Measurements from ENCODE around the gene NDUFAF7. TPM values are rescaled to one million over a fixed set of nuclear protein-coding genes. Genes with fewer than 3 reads are reported as not detected.
A peak's percentile ranks its signal among the peaks of the same experiment; 100 is the strongest.
"Not testable (repeated sequence)": the region's sequence is repeated elsewhere in the genome, so short reads cannot be mapped to it uniquely, and the experiment has no call there.

The NDUFAF7 gene, protein sequence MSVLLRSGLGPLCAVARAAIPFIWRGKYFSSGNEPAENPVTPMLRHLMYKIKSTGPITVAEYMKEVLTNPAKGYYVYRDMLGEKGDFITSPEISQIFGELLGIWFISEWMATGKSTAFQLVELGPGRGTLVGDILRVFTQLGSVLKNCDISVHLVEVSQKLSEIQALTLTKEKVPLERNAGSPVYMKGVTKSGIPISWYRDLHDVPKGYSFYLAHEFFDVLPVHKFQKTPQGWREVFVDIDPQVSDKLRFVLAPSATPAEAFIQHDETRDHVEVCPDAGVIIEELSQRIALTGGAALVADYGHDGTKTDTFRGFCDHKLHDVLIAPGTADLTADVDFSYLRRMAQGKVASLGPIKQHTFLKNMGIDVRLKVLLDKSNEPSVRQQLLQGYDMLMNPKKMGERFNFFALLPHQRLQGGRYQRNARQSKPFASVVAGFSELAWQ
- 10.9 TPM for polyA plus RNA-seq

DNA sequence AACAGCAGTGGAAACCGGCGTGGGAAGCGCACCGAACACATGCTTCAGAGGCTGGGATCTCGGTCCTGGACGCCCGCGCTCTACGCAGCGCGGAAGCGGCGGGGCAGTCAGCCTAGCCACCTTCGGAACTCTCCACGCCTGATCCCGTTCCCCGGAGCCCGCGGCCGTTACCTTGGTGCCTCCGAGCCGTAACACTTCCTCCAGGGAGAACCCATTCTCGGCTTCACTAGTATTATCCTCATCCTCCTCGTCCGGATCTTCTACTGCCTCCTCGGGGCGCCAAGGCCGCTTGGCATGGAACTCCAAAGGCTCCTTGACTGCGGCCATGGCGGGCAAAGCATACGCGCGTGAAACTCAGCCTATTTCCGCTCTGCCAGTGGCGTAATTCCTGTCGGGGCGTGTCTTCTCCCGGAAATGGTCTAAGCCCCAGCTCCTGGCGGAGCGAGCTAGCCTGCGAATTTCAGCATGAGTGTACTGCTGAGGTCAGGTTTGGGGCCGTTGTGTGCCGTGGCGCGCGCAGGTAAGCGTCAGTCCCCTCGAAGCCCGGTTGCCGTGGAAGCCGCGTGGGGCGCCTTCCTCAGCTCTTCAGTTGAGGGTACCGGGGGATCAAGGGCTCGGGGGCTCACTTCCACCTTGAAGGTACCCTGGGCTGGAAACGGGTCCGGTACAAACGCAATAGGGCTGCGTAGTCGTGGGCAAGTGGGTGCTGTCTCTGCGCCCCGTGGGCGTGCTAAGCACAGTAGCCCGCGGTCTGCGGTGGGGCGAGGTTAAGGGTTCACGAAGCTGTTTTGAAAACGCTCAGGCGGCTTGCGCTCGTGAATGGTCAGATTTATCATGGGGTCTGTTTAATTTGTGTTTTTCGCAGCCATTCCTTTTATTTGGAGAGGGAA, at the start of gene NDUFAF7, which contains the start of gene CEBPZ:
NDUFAF7 (plus strand) TSS at position 418 of the 890 bp plus-strand sequence; CDS start at position 466, 48 bp downstream.
CEBPZ (minus strand) TSS at position 356 of the 890 bp plus-strand sequence; CDS start at position 327, 29 bp downstream.
- Mint-ChIP-seq H3K9me3 (no peaks in the 10 kb centered on the region), H3K27me3 (no peaks in the 10 kb centered on the region), H3K4me1 (peaks cover 14 to 23% (median 15%) of the 10 kb centered on the region in 3 donors), H3K36me3 (peaks cover 4% of the 10 kb centered on the region), H3K4me3 (no peak within 1 kb of the TSS), H3K27ac (no peak within 1 kb of the TSS)

DNA sequence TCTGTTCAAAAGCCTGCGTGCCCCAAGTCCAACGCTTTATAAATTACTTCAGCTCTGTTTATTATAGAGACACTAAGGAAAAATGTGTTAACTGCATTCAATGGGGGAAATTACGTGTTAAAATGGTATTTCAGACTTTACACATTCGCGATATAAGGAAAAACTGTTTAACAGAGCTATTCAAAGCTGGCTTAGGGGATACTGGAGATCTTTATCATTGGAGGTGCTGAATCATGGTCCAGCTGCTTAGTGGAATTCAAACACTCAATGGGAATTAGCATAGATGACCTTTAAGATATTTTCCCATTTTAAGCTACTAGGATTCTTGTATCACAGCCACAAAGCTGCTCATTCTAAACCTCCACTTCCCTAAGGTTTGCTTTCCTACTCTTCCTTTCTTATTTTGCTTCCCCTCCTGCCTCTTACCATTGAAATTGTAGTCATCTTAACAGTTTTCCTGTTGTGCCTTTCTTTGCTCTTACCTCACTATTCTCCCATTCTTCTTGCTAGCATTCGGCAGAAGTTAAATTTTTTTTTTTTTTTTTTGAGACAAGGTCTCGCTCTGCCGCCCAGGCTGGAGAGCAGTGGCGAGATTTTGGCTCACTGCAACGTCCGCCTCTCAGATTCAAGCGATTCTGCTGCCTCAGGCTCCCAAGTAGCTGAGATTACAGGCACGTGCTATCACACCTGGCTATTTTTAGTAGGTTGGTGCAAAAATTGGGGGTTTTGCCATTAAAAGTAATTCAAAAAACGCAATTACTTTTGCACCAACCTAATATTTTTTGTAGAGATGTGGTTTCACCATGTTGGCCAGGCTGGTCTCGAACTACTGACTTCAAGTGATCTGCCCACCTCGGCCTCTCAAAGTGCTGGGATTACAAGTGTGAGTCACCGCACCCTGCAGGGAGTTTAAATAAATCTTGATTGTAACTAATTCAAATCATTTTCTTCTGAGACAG, 49.5 kb upstream of the NDUFAF7 start:
- Mint-ChIP-seq H3K9me3 (no peaks in the 10 kb centered on the region), H3K4me1 (peaks cover 0 to 4% (median 2%) of the 10 kb centered on the region in 3 donors), H3K27me3 (peaks cover 5% of the 10 kb centered on the region), H3K36me3 (no peaks in the 10 kb centered on the region), H3K4me3 (no peak overlapping the region), H3K27ac (no peak overlapping the region)

DNA sequence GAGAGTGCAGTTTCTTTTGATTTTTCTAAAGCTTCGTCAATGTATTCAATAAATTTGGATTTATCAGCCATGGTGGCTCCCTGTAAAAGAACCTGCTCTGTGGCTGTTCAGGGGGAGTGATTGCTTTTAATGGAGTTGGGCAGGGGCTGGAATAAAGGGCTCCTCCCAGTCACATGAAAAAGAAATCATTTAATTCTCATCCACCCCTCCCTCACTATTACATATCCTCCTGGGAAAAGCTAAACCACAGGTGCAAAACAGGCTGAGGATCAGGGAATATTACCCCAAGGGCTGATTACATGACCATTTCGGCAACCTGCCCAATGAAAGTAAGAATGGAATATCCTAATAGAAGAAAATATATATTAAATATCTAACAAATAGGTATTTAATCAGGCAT, 42.9 kb upstream of the NDUFAF7 start, which contains the start of gene SULT6B1:
SULT6B1 (minus strand) TSS at position 101 of the 400 bp plus-strand sequence; CDS start at position 71, 30 bp downstream.
- H3K27ac Mint-ChIP-seq, result peak within 1 kb of the TSS in 2 of 3 donors; percentile 18 to 73
- no peak within 1 kb of the TSS for H3K4me3 Mint-ChIP-seq
- no peaks in the 10 kb centered on the region for H3K9me3 Mint-ChIP-seq
- H3K36me3 Mint-ChIP-seq, result no peaks in the 10 kb centered on the region
- H3K4me1 Mint-ChIP-seq, result peaks cover 0 to 2% (median 0%) of the 10 kb centered on the region in 3 donors
- H3K27me3 Mint-ChIP-seq, result peaks cover 2% of the 10 kb centered on the region

DNA sequence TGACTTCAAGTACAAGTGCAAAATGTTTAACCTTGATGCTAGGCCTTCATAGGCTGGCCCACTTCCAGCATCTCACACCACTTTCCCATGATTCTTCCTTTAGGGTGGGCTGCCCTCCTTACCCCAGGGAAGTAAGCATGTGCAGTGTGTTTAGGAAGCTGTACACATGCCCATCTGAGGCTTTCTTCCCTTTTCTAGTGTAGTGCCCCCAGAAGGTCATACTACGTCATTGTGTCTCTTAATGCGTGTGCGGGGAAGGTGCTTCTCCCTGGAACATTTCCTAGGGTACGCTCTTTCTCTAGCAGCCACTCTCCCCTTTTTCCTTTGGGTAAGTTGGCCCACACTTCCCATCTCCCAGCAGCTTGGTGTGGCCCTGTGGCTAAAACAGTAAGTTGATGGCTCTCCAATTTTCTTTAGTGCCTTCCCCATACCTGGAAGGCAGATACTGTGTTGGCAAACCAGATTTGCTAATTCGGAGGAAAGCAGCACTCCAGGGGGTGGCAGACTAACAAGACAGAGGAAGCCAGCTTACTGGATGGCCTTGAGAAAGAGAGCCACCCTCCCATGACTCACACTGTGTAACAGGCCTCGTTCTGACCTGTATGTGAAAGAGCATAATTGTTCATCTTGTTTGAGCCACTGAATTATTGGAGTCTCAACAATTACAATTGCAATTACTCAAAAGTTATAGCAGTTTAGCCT, 41.9 kb upstream of the NDUFAF7 start:
- H3K27ac Mint-ChIP-seq, result no peak overlapping the region
- H3K4me1 Mint-ChIP-seq, result peaks cover 0 to 2% (median 0%) of the 10 kb centered on the region in 3 donors
- peaks cover 2% of the 10 kb centered on the region for H3K27me3 Mint-ChIP-seq
- no peak overlapping the region for H3K4me3 Mint-ChIP-seq
- H3K36me3 Mint-ChIP-seq, result no peaks in the 10 kb centered on the region
- no peaks in the 10 kb centered on the region for H3K9me3 Mint-ChIP-seq

DNA sequence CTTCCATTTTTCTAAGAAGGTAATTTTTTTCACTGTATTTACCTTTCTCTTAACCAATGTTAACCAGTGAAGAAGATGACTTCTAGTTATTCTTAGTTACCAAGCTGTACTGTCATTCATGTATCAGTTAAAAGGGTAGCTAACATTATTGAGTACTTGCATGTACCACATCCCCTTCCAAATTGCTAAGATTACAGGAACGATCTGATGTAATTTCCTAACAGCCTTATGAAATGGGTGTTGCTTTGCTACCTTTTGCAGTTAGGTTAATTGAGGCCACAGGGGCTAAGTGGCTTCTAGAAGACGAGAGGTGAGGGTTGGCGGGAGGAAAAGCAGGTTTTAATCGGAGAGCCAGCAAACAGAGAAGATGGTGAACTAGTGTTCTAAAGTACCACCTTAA, 41.2 kb upstream of the NDUFAF7 start:
- Mint-ChIP-seq H3K36me3 (no peaks in the 10 kb centered on the region), H3K9me3 (no peaks in the 10 kb centered on the region), H3K27ac (peak overlapping the region in 1 of 3 donors; percentile 29), H3K4me3 (no peak overlapping the region), H3K4me1 (peaks cover 0 to 2% (median 0%) of the 10 kb centered on the region in 3 donors), H3K27me3 (peaks cover 2% of the 10 kb centered on the region)

DNA sequence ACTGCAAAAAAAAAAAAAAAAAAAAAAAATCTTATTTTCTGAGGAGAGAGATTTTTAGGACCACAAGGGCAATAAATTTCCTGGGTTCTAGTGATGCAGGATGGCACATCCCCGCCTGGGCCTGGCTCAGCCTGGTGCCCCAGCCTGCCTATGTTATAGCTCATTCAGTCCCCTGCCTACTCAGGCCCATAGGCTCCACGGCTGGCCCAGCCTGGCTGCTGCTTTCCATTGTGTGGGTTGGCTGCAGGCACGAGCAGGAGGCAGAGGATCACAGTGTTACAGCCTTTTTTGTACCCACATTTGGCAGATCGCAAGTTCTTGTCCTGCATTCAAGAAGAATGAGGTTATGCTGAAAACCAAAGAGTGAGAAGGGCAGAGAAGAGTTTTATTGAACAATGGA, 40.2 kb upstream of the NDUFAF7 start:
- Mint-ChIP-seq H3K36me3 (no peaks in the 10 kb centered on the region), H3K4me3 (no peak overlapping the region), H3K4me1 (peaks cover 2 to 3% (median 3%) of the 10 kb centered on the region in 3 donors), H3K9me3 (no peaks in the 10 kb centered on the region), H3K27ac (no peak overlapping the region), H3K27me3 (no peaks in the 10 kb centered on the region)

DNA sequence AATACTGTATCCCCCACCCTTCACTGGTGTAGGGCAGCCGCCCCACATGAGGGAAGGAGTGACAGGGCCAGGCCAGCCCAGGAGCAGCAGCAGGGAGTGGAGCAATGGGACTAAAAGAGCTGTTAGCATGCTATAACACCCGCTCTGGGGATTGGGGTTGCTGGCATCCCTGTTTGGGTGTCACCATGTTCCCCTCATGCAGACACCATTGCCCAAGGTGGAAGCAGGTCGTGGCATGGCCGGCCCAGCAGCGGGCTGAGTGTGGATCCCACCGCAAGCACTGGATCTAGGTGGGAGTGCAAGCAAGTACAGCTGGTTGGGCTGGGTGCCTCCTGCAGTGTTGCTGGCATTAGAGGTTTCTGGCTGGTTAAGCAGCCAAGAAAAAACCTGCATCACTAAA, 39.7 kb upstream of the NDUFAF7 start:
- Mint-ChIP-seq H3K9me3 (no peaks in the 10 kb centered on the region), H3K4me1 (peaks cover 5% of the 10 kb centered on the region in 3 donors), H3K27me3 (no peaks in the 10 kb centered on the region), H3K27ac (no peak overlapping the region), H3K36me3 (no peaks in the 10 kb centered on the region), H3K4me3 (no peak overlapping the region)

DNA sequence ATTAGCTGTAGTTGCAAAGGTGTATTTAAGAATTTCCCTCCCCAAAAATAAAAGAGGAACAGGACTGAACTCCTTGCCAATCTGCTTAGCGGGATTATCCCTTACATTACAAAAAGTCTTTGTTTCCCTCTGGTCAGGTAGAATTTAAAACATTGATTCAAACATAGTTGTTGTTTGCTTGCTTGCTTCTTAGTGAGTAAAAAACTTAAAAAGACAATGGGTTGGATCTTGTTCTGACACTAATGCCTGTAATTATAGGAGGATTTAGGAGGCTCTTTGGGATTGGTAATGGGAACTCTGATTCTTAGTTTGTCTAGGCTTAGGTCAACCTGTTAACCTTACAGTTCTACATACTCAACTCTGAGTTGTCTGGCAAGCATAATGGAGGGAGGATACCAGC, 38.9 kb upstream of the NDUFAF7 start:
- Mint-ChIP-seq H3K27ac (no peak overlapping the region), H3K4me3 (no peak overlapping the region), H3K27me3 (no peaks in the 10 kb centered on the region), H3K4me1 (peaks cover 8 to 10% (median 8%) of the 10 kb centered on the region in 3 donors), H3K36me3 (no peaks in the 10 kb centered on the region), H3K9me3 (no peaks in the 10 kb centered on the region)

DNA sequence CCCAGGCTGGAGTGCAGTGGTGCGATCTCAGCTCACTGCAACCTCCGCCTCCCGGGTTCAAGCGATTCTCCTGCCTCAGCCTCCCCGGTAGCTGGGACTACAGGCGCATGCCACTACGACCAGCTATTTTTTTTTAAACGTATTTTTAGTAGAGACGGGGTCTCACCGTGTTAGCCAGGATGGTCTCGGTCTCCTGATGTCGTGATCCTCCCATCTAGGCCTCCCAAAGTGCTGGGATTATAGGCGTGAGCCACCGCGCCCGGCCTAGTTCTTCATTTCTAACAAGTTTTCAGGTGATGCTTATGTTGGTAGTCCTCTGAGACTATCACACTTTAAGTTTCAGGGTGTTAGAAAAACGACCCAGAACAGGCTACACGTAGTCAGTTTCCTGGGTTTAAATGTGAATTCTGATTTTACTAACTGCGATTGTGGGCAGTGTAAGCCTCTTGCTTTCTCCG, 35.6 kb upstream of the NDUFAF7 start:
- peaks cover 18 to 19% (median 19%) of the 10 kb centered on the region in 3 donors for H3K4me1 Mint-ChIP-seq
- not testable (repeated sequence) for H3K9me3 Mint-ChIP-seq, H3K36me3 Mint-ChIP-seq, H3K27me3 Mint-ChIP-seq
- H3K27ac Mint-ChIP-seq, result peak overlapping the region; percentile 81 to 98 (median 97)
- H3K4me3 Mint-ChIP-seq, result peak overlapping the region; percentile 87 to 99 (median 98)

DNA sequence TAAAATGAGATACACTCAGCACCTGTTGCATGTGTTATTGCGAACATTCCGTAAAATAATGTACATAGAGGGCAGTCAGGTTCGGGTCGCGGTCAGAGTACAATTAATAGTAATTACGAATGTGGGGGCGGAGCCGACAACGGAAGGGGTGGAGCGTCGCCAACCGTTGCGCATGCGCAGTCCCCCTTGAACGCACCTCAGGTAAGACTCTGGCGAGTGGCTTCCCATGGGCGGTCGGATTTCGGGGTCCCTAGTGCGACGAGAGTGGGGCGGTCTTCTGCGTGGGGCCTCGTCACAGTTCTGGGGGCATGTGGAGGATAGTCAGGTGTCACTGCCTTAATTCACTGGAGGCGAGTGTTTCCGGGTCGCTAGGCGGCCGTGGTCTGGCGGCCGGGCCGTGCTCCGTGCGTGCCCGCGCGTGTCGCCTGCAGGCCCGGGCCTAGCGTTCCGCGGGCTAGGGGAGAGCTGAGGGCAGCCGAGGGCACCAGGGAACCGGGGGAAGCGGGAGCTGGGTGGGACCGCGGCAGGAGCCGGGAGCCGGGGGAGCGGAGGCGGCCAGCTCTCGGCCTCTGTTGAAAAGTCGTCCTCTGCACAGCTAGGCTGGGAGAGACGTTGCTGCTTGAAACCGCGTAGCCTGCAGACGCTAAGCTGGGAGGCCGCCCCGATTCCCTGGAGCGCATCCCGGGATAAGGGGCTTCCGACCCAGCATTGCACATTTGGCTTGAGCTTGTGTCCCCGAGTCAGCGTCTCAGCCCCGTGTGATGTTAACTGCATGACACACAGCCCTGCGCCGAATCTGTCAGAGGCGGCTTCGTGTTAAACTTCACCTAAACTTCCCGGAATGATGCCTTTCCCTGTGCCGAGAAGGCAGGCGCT, 34.9 kb upstream of the NDUFAF7 start, which contains the start of gene CEBPZOS:
CEBPZOS (plus strand) TSS at position 177 of the 876 bp plus-strand sequence. CDS start 3,209 bp downstream, outside the sequence.
- Mint-ChIP-seq H3K4me3 (peak within 1 kb of the TSS; percentile 87 to 99 (median 98)), H3K36me3 (no peaks in the 10 kb centered on the region), H3K27ac (peak within 1 kb of the TSS; percentile 81 to 98 (median 97)), H3K4me1 (peaks cover 18 to 21% (median 19%) of the 10 kb centered on the region in 3 donors), H3K9me3 (no peaks in the 10 kb centered on the region), H3K27me3 (no peaks in the 10 kb centered on the region)

DNA sequence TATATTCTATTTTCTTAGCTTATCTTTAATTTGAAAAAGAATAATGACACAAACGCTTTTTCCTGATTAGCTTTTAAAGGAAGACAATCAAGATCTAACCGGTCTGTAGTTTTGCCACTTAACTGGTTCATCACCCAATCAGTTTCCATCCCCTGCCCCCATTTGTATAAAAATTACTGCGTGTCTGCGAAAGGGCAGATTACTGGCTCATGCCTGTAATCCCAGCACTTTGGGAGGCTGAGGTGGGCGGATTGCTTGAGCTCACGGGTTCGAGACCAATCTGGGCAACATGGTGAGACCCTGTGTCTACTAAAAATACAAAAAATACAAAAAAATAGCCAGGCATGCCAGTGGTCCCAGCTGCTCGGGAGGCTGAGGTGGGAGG, 32.8 kb upstream of the NDUFAF7 start:
- H3K27me3 Mint-ChIP-seq, result no peaks in the 10 kb centered on the region
- H3K4me3 Mint-ChIP-seq, result peak overlapping the region in 2 of 4 donors; percentile 12 to 87
- peak overlapping the region in 2 of 3 donors; percentile 39 to 81 for H3K27ac Mint-ChIP-seq
- peaks cover 18 to 23% (median 19%) of the 10 kb centered on the region in 3 donors for H3K4me1 Mint-ChIP-seq
- H3K36me3 Mint-ChIP-seq, result peaks cover 4% of the 10 kb centered on the region
- H3K9me3 Mint-ChIP-seq, result peaks cover 0 to 3% (median 2%) of the 10 kb centered on the region in 3 donors

DNA sequence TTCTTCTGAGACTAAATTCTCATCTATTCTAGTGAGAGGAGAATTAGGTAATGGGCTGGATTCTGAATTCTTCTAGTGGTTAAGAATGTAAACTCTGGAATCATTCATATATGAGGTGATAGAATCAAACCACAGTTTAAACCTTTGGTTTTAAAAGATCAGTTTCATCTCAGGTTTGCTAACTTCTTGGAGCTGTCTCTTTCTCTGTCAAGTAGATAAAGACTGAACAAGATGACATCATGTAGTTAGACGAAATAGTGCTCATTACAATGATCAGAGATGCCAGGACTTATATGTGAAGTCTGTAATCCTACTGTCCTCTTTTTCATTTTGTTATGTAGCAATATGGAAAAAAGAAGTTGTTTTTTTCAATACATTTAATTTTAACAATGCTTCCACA, 30.2 kb upstream of the NDUFAF7 start:
- Mint-ChIP-seq H3K4me3 (no peak overlapping the region), H3K27ac (peak overlapping the region in 2 of 3 donors; percentile 16 to 35), H3K9me3 (peaks cover 4 to 5% (median 4%) of the 10 kb centered on the region in 3 donors), H3K27me3 (no peaks in the 10 kb centered on the region), H3K4me1 (peaks cover 16 to 25% (median 16%) of the 10 kb centered on the region in 3 donors), H3K36me3 (peaks cover 16% of the 10 kb centered on the region)

Measured in IgD-negative memory B cell (primary cell).